HG03196 (cell line): ENCODE results near the gene RFWD3.

Experiments used
- ATAC-seq: cut with Tn5 transposase; IDR thresholded peaks from one replicate; pipeline ENCODE4 v1.9.1; 2021; ENCODE audit not compliant: unreplicated experiment

Gene RFWD3

DNA sequence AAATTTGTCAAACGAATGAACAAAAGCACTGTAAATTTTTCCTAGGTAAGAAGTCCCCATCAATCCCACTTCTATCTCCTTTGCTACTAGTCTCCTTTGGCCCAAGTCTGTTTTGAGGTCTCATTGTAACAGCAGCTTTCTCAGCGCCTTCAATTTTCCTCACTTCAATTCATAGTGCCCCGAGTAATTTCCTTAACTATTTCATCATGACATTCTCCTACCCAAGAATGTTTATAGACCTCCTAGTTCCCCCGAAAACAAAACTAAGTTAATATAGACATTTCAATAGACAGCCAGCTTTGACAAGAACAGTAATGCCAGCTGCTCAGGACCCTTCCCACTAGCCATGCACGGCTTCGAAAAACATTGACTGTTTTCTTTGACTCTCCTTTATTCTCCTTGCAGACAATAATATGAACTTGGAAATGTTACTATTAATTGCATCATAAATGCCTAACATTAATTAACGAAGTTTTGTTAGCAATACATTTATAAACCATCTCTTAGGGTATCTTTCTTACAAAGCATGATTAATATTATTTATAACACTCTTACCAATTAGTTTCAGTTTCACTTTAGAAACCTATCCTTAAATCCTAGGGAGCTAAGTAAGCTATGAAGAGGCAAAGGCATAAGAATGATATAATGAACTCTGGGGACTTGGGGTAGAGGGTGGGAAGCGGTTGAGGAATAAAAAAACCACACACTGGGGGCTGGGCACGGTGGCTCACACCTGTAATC, 82.6 kb downstream of the RFWD3 start:
- ATAC-seq: no peak

DNA sequence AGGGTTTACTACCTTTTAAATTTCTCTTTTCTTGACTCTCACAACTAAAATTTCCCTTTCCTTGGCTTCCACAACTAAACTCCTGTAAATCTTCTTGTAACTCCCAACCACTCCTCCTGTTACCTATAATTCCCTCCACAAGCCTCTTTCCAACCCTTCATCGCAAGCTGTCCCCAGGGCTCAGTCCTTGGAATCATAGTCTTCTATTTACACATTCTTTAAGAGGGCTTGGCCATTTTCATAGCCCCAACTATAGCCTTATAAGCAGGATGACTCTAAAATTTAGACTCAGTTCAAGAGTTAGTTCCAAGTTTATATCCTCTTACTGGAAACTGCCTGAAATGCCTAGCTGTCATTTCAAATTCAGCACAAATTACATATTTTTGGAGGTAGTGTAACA, 83.7 kb downstream of the RFWD3 start:
- no peak for ATAC-seq

DNA sequence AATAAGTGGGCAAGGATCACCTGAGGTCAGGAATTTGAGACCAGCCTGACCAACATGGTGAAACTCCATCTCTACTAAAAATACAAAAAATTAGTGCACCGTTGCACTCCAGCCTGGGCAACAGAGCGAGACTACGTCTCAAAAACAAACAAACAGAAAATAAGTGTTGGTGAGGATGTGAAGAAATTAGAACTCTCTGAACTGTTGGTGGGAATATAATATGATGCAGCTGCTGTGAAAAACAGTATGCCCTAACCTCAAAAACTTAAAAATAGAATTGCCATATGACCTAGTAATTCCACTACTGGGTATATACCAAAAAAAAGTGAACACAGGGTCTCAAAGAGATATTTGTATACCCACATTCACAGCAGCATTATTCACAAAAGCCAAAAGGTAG, 85.8 kb downstream of the RFWD3 start:
- no peak for ATAC-seq

DNA sequence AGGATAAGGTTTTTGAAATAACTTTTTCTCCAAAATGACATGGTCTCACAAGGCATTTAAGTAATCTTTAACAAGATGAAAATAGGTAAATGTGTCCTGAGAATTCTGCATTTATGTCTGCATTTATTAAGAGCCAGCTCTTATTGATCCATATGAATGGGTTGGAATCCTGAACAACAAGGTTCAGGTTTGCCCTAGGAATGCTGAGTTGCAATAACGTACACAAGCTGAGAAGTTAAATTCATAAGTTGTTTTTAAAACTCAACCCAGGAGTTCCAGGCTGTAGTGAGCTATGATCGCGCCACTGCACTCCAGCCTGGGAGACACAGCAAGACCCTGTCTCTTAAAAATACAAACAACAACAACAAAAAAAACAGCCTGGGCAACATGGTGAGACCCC, 87.8 kb downstream of the RFWD3 start:
- ATAC-seq: no peak

DNA sequence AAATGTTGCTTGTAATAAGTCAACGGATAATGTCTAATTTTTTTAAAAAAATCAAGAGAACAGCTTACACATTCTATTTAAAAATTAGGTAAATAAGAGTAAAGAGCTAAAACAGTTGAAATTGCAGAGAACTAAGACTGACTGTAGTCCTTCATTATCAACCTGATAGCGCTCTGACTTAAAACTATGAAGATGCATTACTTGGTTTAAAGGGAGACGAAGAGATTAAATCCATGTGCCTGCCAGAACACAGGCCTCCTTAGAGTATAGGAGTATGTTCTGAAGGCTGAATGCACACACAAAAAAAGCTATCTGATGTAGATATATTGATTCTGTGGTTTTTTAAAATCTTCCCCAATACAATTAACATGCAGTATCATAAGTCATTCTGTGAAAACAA, 88.2 kb downstream of the RFWD3 start:
- ATAC-seq: no peak

DNA sequence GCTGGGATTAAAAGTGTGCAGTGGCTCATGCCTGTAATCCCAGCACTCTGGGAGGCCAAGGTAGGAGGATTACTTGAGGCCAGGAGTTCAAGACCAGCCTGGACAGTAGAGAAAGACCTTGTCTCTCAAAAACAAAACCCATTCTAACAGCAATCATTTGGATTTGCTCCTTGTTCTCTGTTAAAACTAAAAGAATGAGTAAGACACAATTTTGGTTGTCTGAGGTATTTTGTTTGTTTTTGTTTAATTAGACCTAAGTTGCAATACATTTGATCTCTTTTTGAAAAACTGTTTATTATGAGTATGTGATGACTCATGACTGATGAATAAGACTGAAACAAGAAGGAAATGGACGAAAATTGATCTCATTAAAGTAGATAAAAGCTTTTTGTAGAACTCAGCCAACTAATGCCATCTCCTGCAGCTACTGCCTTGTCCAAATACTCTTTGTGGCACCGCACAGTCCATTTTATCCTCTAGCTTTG, 88.8 kb downstream of the RFWD3 start:
- ATAC-seq: peak; percentile 41

DNA sequence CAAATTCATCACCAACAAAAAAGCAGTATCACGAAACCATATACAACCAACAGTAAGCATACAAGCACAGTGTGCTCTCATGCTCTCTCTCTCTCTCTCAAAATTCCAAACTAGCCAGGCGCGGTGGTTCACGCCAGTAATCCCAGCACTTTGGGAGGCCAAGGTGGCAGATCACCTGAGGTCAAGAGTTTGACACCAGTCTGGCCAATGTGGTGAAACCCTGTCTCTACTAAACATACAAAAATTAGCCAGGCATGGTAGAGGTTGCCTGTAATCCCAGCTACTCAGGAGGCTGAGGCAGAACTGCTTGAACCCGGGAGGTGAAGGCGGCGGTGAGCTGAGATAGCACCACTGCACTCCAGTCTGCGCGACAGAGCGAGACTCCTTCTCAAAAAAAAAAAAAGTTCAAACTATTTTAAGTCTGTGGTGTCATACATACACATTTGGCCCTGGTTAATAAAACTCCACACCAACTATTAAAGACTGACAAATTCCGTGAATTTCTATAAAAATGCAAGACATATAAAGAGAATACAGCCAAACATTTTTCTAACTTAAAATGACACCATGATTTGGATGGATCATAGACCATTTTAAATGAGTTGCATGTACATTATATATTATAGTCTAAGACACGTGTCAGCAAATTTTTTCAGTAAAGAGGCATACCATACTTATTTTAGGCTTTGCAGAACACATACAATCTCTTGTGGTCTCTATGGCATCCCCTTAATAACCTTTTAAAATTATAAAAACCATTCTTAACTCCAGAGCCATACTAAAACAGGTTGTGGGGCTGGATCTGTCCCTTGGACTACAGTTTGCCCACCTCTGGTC, 90.7 kb downstream of the RFWD3 start:
- no peak for ATAC-seq

DNA sequence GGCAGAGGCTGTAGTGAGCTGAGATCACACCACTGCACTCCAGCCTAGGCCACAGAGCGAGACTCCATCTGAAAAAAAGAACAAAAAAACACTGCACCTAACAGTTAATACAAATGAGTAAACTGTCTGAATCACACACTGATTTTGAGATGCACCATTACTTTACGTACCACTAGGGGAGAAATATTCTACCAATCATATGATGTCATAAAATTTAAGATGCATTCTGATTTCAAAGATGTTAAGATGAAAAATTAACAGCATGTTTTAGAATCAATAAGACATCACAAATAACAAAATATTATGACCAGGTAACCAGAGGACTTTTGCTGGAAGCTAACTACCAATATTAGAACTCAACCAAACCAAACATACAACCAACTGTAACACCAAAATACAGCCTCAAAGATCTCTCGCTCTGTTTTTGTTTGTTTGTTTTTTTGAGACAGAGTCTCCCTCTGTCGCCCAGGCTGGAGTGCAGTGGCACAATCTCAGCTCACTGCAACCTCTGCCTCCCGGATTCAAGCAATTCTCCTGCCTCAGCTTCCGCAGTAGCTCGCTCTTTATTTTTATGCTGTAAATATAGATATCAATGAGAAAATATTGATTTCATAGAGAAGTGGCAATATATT, 91.4 kb downstream of the RFWD3 start:
- no peak for ATAC-seq

DNA sequence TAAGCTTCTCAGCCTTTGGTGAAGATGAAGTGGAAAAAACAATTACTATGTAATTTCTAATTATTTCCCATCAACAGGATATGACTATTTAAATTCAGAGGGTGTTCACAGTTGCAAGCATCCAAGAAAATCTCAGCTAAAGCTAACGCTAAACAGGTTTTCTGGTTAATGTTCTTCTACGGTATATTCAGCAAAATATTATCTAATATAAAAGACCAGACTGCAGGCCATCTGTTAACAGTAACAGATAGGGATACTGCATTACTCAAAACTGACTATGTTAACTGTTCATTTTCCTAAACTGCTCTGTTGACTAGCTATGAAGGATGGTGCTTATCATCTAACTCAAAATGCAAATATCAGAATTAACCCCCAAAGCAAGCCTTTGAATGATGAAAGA, 92.5 kb downstream of the RFWD3 start:
- ATAC-seq: no peak

DNA sequence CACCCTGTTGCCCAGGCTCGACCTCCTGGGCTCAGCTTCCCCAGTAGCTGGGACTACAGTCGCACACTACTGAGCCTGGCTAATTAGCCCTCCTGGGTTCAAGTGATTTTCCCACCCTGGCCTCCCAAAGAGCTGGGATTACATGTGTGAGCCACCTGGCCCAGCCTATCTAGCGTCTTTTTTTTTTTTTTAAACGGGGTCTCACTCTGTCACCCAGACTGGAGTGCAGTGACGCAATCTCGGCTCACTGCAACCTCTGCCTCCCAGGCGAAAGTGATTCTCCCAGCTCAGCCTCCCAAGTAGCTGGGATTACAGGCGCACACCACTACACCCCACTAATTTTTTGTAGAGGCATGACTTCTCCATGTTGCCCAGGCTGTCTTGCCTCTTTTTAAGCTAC, 93.1 kb downstream of the RFWD3 start:
- ATAC-seq: no peak
